Mesenchymal stem cell (in vitro differentiated cells and primary cell): ENCODE data around the gene CFAP97D1.

ENCODE experiments used
- DNase-seq: peaks from one replicate; pipeline ENCODE4 v3.0.0-alpha.2; 2013
- H2AFZ ChIP-seq: one replicate; pipeline ENCODE4 v1.6.1; 2013; ENCODE audit warnings: low read depth, mild to moderate bottlenecking, control low read depth, inconsistent platforms, low read length, moderate library complexity
- H2AK5ac ChIP-seq: 2 replicates; pipeline ENCODE4 v1.6.1; 2013; ENCODE audit warnings: low read length, moderate library complexity, mild to moderate bottlenecking, inconsistent platforms; ENCODE audit not compliant: severe bottlenecking
- H2BK120ac ChIP-seq: one replicate; pipeline ENCODE4 v1.6.1; 2013; ENCODE audit warnings: low read depth, mild to moderate bottlenecking, inconsistent platforms, low read length, moderate library complexity
- H2BK12ac ChIP-seq, 2 experiments: one replicate each; pipeline ENCODE4 v1.6.1; 2013; ENCODE audit warnings: inconsistent platforms in 2 of 2, low read length in 2 of 2, mild to moderate bottlenecking in 2 of 2, moderate library complexity in 2 of 2, control low read depth in 1 of 2
- H2BK15ac ChIP-seq: one replicate; pipeline ENCODE4 v1.6.1; 2013; ENCODE audit warnings: mild to moderate bottlenecking, low read depth, inconsistent platforms; ENCODE audit not compliant: poor library complexity, severe bottlenecking
- H2BK5ac ChIP-seq: 2 replicates; pipeline ENCODE4 v1.6.1; 2013; ENCODE audit warnings: low read depth, mild to moderate bottlenecking, low read length, control low read depth, inconsistent platforms; ENCODE audit not compliant: poor library complexity, severe bottlenecking
- H3K14ac ChIP-seq, 2 experiments: one replicate each; pipeline ENCODE4 v1.6.1; 2013; ENCODE audit warnings: inconsistent platforms in 2 of 2, low read length in 2 of 2, control low read depth in 1 of 2, mild to moderate bottlenecking in 1 of 2, moderate library complexity in 1 of 2
- H3K18ac ChIP-seq, 2 experiments: one replicate each; pipeline ENCODE4 v1.6.1; 2013; ENCODE audit warnings: inconsistent platforms in 2 of 2, low read length in 2 of 2, control low read depth in 1 of 2, low read depth in 1 of 2, mild to moderate bottlenecking in 1 of 2
- H3K23ac ChIP-seq, 2 experiments: one replicate each; pipeline ENCODE4 v1.6.1; 2013; ENCODE audit warnings: inconsistent platforms in 2 of 2, low read length in 2 of 2, mild to moderate bottlenecking in 2 of 2, moderate library complexity in 2 of 2, control low read depth in 1 of 2
- H3K27ac ChIP-seq: 2 replicates; pipeline ENCODE4 v1.5.1; 2013; ENCODE audit warnings: mild to moderate bottlenecking, moderate library complexity, low read length, control low read depth, inconsistent platforms; ENCODE audit not compliant: poor library complexity, severe bottlenecking
- H3K27me3 ChIP-seq, 2 experiments: 2 replicates each; pipeline versions ENCODE4 v1.6.1 to v1.7.0; 2013; ENCODE audit warnings: low read length in 2 of 2, mild to moderate bottlenecking in 2 of 2, moderate library complexity in 2 of 2, control low read depth in 1 of 2, inconsistent platforms in 1 of 2; ENCODE audit not compliant: control insufficient read depth in 1 of 2, insufficient read depth in 1 of 2
- H3K36me3 ChIP-seq, 2 experiments: 2 replicates each; pipeline versions ENCODE4 v1.6.1 to v1.7.0; 2013; ENCODE audit warnings: low read length in 2 of 2, control low read depth in 1 of 2, inconsistent platforms in 1 of 2, low read depth in 1 of 2, mild to moderate bottlenecking in 1 of 2; ENCODE audit not compliant: insufficient read depth in 2 of 2, control insufficient read depth in 1 of 2
- H3K4ac ChIP-seq, 2 experiments: one replicate each; pipeline ENCODE4 v1.6.1; 2013; ENCODE audit warnings: inconsistent platforms in 2 of 2, low read length in 2 of 2, mild to moderate bottlenecking in 2 of 2, moderate library complexity in 2 of 2, control low read depth in 1 of 2, low read depth in 1 of 2
- H3K4me1 ChIP-seq: 2 replicates; pipeline ENCODE4 v1.6.1; 2013; ENCODE audit warnings: low read depth, low read length, control low read depth; ENCODE audit not compliant: control insufficient read depth, insufficient read depth
- H3K4me2 ChIP-seq: 2 replicates; pipeline ENCODE4 v1.6.1; 2013; ENCODE audit warnings: low read length, mild to moderate bottlenecking, inconsistent platforms; ENCODE audit not compliant: poor library complexity, severe bottlenecking
- H3K4me3 ChIP-seq, 2 experiments: 2 replicates each; pipeline versions ENCODE4 v1.5.1 to v1.7.0; 2013; ENCODE audit warnings: low read length in 2 of 2, mild to moderate bottlenecking in 2 of 2, control low read depth in 1 of 2, low read depth in 1 of 2; ENCODE audit not compliant: insufficient read depth in 1 of 2
- H3K79me1 ChIP-seq: replicated peaks from 2 replicates; pipeline ENCODE4 v1.6.1; 2013; ENCODE audit warnings: mild to moderate bottlenecking, control low read depth, low read length, inconsistent platforms; ENCODE audit not compliant: poor library complexity, severe bottlenecking
- H3K9ac ChIP-seq: 2 replicates; pipeline ENCODE4 v1.7.0; 2013; ENCODE audit warnings: mild to moderate bottlenecking, low read length, moderate library complexity
- H3K9me3 ChIP-seq: 2 replicates; pipeline ENCODE4 v1.7.0; 2013; ENCODE audit warnings: mild to moderate bottlenecking, low read length; ENCODE audit not compliant: control insufficient read depth
- H4K8ac ChIP-seq: one replicate; pipeline ENCODE4 v1.6.1; 2013; ENCODE audit warnings: inconsistent platforms, mild to moderate bottlenecking, low read length, moderate library complexity
- H4K91ac ChIP-seq: one replicate; pipeline ENCODE4 v1.6.1; 2013; ENCODE audit warnings: mild to moderate bottlenecking, low read length, inconsistent platforms
- WGBS: methylation state at CpG from one replicate; pipeline ENCODE4 v1.1.7; 2013; ENCODE audit warnings: mixed read lengths; 5-methylcytosine and 5-hydroxymethylcytosine counted together

CFAP97D1 gene

DNA sequence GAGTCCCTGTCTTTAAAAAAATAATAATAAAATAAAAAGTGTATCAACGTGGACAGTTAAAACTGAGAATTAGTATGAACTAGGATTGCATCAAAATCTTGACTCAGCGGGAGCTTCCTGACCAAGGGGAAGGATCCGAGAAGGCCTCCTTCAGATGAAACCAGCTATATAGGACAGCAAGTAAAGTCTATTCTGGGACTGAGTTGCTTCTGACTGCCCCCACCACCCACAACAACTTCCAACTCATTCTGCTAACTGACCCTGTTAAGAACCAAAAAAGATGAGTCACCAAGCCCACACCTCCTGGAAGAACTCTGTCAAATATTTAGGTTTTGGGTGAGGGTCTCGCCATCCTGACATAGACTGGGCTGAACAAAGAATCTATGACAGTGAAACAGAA, 27.8 kb downstream of the CFAP97D1 start:
- WGBS, result 100% methylated on average over 2 of the region's 4 CpGs
- Histone ChIP-seq H2BK15ac (no peak overlapping the region), H3K27ac (no peak overlapping the region), H2BK12ac (no peak overlapping the region), H4K8ac (no peak overlapping the region), H3K27me3 (no peaks in the 10 kb centered on the region), H3K18ac (no peak overlapping the region), H3K4me2 (no peak overlapping the region), H4K91ac (no peak overlapping the region), H3K36me3 (peaks cover 13 to 88% of the 10 kb centered on the region in 2 experiments), H3K4me1 (peaks cover 2% of the 10 kb centered on the region), H2BK5ac (no peak overlapping the region), H3K9ac (no peak overlapping the region), H3K79me1 (no peaks in the 10 kb centered on the region), H3K4me3 (no peak overlapping the region), H2AK5ac (no peak overlapping the region), H3K4ac (no peak overlapping the region), H3K23ac (no peak overlapping the region), H2AFZ (no peak overlapping the region), H3K9me3 (no peaks in the 10 kb centered on the region), H3K14ac (no peak overlapping the region), H2BK120ac (no peak overlapping the region)
- no peak for DNase-seq

DNA sequence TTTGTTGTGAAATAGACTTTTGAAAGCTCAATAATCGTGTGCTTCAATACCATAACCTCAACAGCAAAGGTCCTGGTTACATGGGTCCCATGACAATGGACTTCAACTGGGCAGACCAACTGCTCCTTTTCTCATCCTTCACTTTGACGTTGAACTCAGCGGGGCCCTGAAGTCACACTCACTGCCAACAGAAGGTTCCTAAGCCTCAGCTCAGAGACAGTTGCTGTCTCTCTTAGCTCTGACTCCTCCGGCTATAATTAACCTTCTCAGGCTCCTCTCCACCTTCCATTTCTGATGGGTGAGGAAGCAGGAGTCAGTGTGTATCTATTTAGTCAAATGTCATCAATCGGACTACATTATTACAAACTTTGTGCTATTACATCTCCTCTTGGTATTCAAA, 28.9 kb downstream of the CFAP97D1 start:
- H2BK12ac ChIP-seq, result no peak overlapping the region
- no peak overlapping the region for H3K4me2 ChIP-seq
- peaks cover 20 to 90% of the 10 kb centered on the region in 2 experiments for H3K36me3 ChIP-seq
- H3K4ac ChIP-seq, result no peak overlapping the region
- no peak overlapping the region for H4K8ac ChIP-seq
- H2AFZ ChIP-seq, result no peak overlapping the region
- 97% methylated on average over 4 of the region's 5 CpGs for WGBS
- H4K91ac ChIP-seq, result no peak overlapping the region
- H3K18ac ChIP-seq, result no peak overlapping the region
- H3K4me1 ChIP-seq, result peaks cover 12% of the 10 kb centered on the region
- H3K9ac ChIP-seq, result no peak overlapping the region
- H3K9me3 ChIP-seq, result no peaks in the 10 kb centered on the region
- H3K4me3 ChIP-seq, result no peak overlapping the region
- H2BK120ac ChIP-seq, result no peak overlapping the region
- H3K14ac ChIP-seq, result no peak overlapping the region
- H2BK15ac ChIP-seq, result no peak overlapping the region
- H2BK5ac ChIP-seq, result no peak overlapping the region
- H2AK5ac ChIP-seq, result no peak overlapping the region
- no peak for DNase-seq
- H3K27me3 ChIP-seq, result no peaks in the 10 kb centered on the region
- H3K27ac ChIP-seq, result no peak overlapping the region
- no peaks in the 10 kb centered on the region for H3K79me1 ChIP-seq
- no peak overlapping the region for H3K23ac ChIP-seq

- no peak overlapping the region for H2AK5ac ChIP-seq
- H3K4me2 ChIP-seq, result no peak overlapping the region
- H3K27ac ChIP-seq, result no peak overlapping the region
- no peaks in the 10 kb centered on the region for H3K79me1 ChIP-seq
- H3K4me3 ChIP-seq, result no peak overlapping the region
- WGBS, result 90% methylated on average over 4 of the region's 4 CpGs
- peaks cover 18 to 83% of the 10 kb centered on the region in 2 experiments for H3K36me3 ChIP-seq
- H3K27me3 ChIP-seq, result no peaks in the 10 kb centered on the region
- H2AFZ ChIP-seq, result no peak overlapping the region
- no peaks in the 10 kb centered on the region for H3K9me3 ChIP-seq
- peaks cover 16% of the 10 kb centered on the region for H3K4me1 ChIP-seq
- H3K14ac ChIP-seq, result no peak overlapping the region
- no peak overlapping the region for H3K4ac ChIP-seq
- no peak overlapping the region for H4K8ac ChIP-seq
- no peak overlapping the region for H3K18ac ChIP-seq
- no peak overlapping the region for H2BK5ac ChIP-seq
- H2BK120ac ChIP-seq, result no peak overlapping the region
- no peak overlapping the region for H3K23ac ChIP-seq
- no peak for DNase-seq
- H4K91ac ChIP-seq, result no peak overlapping the region
- no peak overlapping the region for H2BK12ac ChIP-seq
- no peak overlapping the region for H3K9ac ChIP-seq
- H2BK15ac ChIP-seq, result no peak overlapping the region
These were observed 30.0 kb downstream of the CFAP97D1 start for GRCh38 chr17:43810226-43810715.

DNA sequence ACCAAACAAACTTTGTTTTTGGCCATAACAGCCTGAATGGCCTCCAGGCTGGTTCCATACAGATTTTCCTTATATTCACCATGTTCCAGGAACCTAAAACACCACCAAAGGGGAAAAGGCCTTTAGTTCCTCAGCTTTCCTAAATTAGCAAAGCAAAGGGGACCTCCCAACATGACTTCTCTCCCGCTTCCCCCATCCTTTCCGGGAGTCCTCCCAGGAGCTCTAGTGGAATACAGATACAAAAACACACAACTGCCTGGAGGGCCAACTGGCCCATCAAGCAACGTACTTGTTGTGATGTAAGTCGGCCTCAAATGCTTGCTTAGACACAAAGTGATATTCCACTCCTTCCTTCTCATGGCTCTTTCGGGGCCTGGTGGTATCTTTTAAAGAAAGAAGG, 30.6 kb downstream of the CFAP97D1 start:
- no peak overlapping the region for H2AFZ ChIP-seq
- H3K23ac ChIP-seq, result no peak overlapping the region
- 90% methylated on average over 5 of the region's 5 CpGs for WGBS
- no peak overlapping the region for H2BK15ac ChIP-seq
- no peak overlapping the region for H2AK5ac ChIP-seq
- H4K91ac ChIP-seq, result no peak overlapping the region
- no peak overlapping the region for H2BK5ac ChIP-seq
- peaks cover 16% of the 10 kb centered on the region for H3K4me1 ChIP-seq
- no peak overlapping the region for H2BK120ac ChIP-seq
- no peak overlapping the region for H2BK12ac ChIP-seq
- no peak overlapping the region for H3K4me3 ChIP-seq
- H4K8ac ChIP-seq, result no peak overlapping the region
- no peaks in the 10 kb centered on the region for H3K27me3 ChIP-seq
- no peak overlapping the region for H3K9ac ChIP-seq
- no peak overlapping the region for H3K14ac ChIP-seq
- H3K36me3 ChIP-seq, result peaks cover 20 to 82% of the 10 kb centered on the region in 2 experiments
- no peak overlapping the region for H3K18ac ChIP-seq
- no peaks in the 10 kb centered on the region for H3K9me3 ChIP-seq
- H3K4me2 ChIP-seq, result no peak overlapping the region
- no peak overlapping the region for H3K4ac ChIP-seq
- H3K27ac ChIP-seq, result no peak overlapping the region
- no peak for DNase-seq
- no peaks in the 10 kb centered on the region for H3K79me1 ChIP-seq
